IPS DF 6.9 (cell line): ENCODE results near the gene ITGB5.

Experiments used
- DNase-seq: peaks from one replicate; pipeline ENCODE4 v3.0.0-alpha.2; 2013; ENCODE audit warnings: low read depth, low spot score
- H3K27ac ChIP-seq: one replicate; pipeline ENCODE4 v1.5.1; 2013; ENCODE audit warnings: low read length, control low read depth
- H3K27me3 ChIP-seq: 2 replicates; pipeline ENCODE4 v1.6.1; 2013; ENCODE audit warnings: mild to moderate bottlenecking, low read length; ENCODE audit not compliant: control insufficient read depth, insufficient read depth
- H3K36me3 ChIP-seq: 2 replicates; pipeline ENCODE4 v1.6.1; 2013; ENCODE audit warnings: low read length; ENCODE audit not compliant: control insufficient read depth, insufficient read depth
- H3K4me1 ChIP-seq: 2 replicates; pipeline ENCODE4 v1.6.1; 2013; ENCODE audit warnings: low read length; ENCODE audit not compliant: control insufficient read depth, insufficient read depth
- H3K4me3 ChIP-seq: 2 replicates; pipeline ENCODE4 v1.5.1; 2013; ENCODE audit warnings: mild to moderate bottlenecking, low read length
- H3K9me3 ChIP-seq: 2 replicates; pipeline ENCODE4 v1.6.1; 2013; ENCODE audit warnings: low read length, inconsistent platforms; ENCODE audit not compliant: control insufficient read depth, insufficient read depth
- WGBS: extraction: QIAGEN DNeasy Blood & Tissue Kit; methylation state at CpG from one replicate; pipeline ENCODE4 v1.1.7; 2013; ENCODE audit warnings: mixed read lengths, missing lambda C conversion rate; ENCODE audit not compliant: insufficient read length, insufficient coverage; 5-methylcytosine and 5-hydroxymethylcytosine counted together

ITGB5 gene

GRCh38 chr3:124920718-124921117 lies 33.6 kb upstream of the ITGB5 start:
- Histone ChIP-seq H3K27ac (no peak overlapping the region), H3K36me3 (no peaks in the 10 kb centered on the region), H3K4me3 (no peak overlapping the region), H3K27me3 (no peaks in the 10 kb centered on the region), H3K9me3 (no peaks in the 10 kb centered on the region), H3K4me1 (no peaks in the 10 kb centered on the region)
- DNase-seq: no peak
- no CpG with 5 or more reads among the region's 5 CpGs for WGBS

DNA sequence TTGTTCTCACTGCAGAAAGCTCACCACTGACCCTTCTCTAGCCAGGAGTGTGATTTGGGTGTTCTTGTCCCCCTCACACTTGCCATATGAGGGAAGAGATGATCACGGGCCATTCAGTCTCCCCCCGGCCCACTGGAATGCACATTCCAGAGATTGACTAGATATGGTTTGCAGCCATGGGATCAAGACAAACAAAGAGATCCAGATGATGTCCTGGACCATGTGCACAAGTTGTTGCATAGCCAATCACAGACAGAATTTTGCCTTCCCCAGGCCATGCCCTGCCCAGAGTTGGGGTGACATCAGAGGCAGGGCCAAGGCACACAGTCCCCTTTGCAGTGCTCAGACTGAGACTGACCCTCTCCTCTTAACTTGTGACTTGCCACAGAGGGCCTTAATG lies 32.6 kb upstream of the ITGB5 start:
- WGBS: no CpG with 5 or more reads among the region's 2 CpGs
- H3K27me3 ChIP-seq: no peaks in the 10 kb centered on the region
- no peaks in the 10 kb centered on the region for H3K4me1 ChIP-seq
- no peaks in the 10 kb centered on the region for H3K9me3 ChIP-seq
- no peak overlapping the region for H3K4me3 ChIP-seq
- H3K27ac ChIP-seq: no peak overlapping the region
- H3K36me3 ChIP-seq: no peaks in the 10 kb centered on the region
- no peak for DNase-seq

DNA sequence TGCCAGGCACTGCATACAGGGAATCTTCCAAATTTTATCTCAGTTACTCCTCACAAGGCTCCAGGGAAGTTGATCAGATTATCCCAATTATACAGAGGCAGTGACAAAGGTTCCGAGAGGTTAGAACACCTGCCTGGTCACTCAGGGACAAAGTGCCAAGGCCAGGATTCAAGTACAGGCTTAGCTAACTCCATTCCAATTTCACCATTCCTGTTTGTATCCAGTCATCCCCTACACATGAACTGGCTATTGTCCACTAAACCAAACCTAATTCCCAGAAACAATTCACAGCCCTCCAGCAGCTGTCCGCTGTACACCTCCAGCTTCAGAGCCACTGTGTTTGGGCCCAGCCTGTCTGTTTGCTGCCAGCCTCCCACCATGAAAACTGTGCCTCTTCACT lies 31.4 kb upstream of the ITGB5 start:
- Histone ChIP-seq H3K36me3 (no peaks in the 10 kb centered on the region), H3K4me3 (no peak overlapping the region), H3K9me3 (no peaks in the 10 kb centered on the region), H3K27ac (no peak overlapping the region), H3K4me1 (no peaks in the 10 kb centered on the region), H3K27me3 (no peaks in the 10 kb centered on the region)
- WGBS: no CpG with 5 or more reads among the region's 2 CpGs
- DNase-seq: no peak

- Histone ChIP-seq H3K4me1 (no peaks in the 10 kb centered on the region), H3K4me3 (no peak overlapping the region), H3K27me3 (no peaks in the 10 kb centered on the region), H3K9me3 (no peaks in the 10 kb centered on the region), H3K36me3 (no peaks in the 10 kb centered on the region), H3K27ac (no peak overlapping the region)
- WGBS: no CpG with 5 or more reads among the region's 8 CpGs
- DNase-seq: no peak
Observed at GRCh38 chr3:124916837-124917409, 29.8 kb upstream of the ITGB5 start.

DNA sequence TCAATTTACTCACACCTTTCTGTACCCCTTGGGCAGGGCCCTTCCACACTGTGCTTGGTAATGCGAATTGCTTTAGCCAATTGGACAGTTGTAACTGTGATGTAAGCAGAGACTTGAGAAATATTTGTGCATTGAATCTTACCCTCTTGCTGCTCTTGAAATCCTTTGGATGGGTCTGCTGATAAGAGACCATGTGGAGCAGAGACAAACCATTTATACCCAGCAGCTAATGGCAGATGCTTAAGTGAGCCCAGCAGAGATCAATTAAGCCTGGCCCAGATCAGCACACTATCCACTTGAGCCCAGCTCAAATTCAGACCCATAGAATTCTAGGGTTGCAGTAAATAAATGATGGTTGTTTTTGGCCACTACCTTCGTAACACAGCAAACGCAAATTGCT lies 28.1 kb upstream of the ITGB5 start:
- Histone ChIP-seq H3K36me3 (no peaks in the 10 kb centered on the region), H3K4me1 (0 out of 2 replicates have a peak, but pooled peaks cover 1% of the 10 kb centered on the region), H3K27ac (no peak overlapping the region), H3K27me3 (no peaks in the 10 kb centered on the region), H3K4me3 (no peak overlapping the region), H3K9me3 (no peaks in the 10 kb centered on the region)
- no CpG with 5 or more reads among the region's 3 CpGs for WGBS
- DNase-seq: no peak

DNA sequence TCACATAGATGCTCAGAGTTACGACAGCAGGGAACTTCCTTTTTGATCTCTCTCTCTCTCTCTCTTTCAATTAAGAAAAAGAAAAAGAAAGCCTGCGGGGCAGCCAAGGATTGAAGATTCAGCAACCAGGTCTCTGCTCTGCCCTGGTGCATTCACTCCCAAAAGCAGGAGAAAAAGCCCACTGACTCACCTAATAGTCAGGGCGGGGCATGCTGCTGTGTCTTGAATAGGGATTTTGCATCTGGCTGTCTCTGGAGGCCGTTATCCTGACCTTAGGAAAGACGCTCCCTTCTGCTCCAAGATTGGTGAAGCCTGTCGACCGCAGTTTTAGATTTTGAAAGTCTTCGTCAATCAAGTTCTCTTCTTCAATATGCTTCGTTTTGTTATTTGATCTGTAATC lies 20.8 kb upstream of the ITGB5 start:
- no peaks in the 10 kb centered on the region for H3K27me3 ChIP-seq
- no peaks in the 10 kb centered on the region for H3K36me3 ChIP-seq
- no peak overlapping the region for H3K4me3 ChIP-seq
- no peaks in the 10 kb centered on the region for H3K9me3 ChIP-seq
- no CpG with 5 or more reads among the region's 9 CpGs for WGBS
- no peak overlapping the region for H3K27ac ChIP-seq
- DNase-seq: no peak
- H3K4me1 ChIP-seq: 0 out of 2 replicates have a peak, but pooled peaks cover 1% of the 10 kb centered on the region

DNA sequence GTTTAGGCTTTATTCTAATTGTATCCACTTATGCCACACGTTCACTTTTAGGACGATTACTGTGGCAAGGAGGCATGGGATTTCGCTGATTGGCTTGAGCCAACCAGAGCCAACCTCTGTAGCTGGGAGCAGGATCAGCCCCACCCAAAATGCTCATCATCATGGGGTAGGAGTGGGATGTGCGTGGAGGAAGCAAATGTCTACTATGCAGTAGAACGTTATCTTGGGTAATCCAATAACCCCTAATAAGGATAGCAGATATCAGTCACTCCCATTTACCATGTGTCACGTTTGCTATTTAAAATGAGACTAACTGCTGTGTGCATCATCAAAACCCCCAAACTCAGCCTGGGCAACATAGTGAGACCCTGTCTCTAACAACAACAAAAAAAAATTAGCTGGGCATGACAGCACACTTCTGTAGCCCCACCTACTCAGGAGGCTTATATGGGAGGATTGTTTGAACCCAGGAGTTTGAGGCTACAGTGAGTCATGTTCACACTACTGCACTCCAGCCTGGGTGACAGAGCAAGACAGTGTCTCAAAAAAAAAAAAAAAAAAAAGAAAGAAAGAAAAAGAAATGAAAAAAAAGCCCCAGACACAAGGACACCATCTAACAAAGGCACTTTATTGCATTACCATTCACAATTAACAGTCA lies 17.8 kb upstream of the ITGB5 start:
- no CpG with 5 or more reads among the region's 6 CpGs for WGBS
- H3K9me3 ChIP-seq: no peaks in the 10 kb centered on the region
- no peaks in the 10 kb centered on the region for H3K36me3 ChIP-seq

GRCh38 chr3:124903896-124904834 lies 17.0 kb upstream of the ITGB5 start:
- H3K27me3 ChIP-seq: no peaks in the 10 kb centered on the region
- no peak overlapping the region for H3K4me3 ChIP-seq
- no peak overlapping the region for H3K27ac ChIP-seq
- no peaks in the 10 kb centered on the region for H3K36me3 ChIP-seq
- H3K9me3 ChIP-seq: no peaks in the 10 kb centered on the region
- DNase-seq: no peak
- no CpG with 5 or more reads among the region's 1 CpG for WGBS
- H3K4me1 ChIP-seq: no peaks in the 10 kb centered on the region

More for the DNA sequence above, 17.8 kb upstream of the ITGB5 start:
- H3K27me3 ChIP-seq: no peaks in the 10 kb centered on the region
- H3K4me1 ChIP-seq: no peaks in the 10 kb centered on the region
- DNase-seq: no peak
- no peak overlapping the region for H3K27ac ChIP-seq
- H3K4me3 ChIP-seq: no peak overlapping the region

- no peaks in the 10 kb centered on the region for H3K9me3 ChIP-seq
- no CpG with 5 or more reads among the region's 1 CpG for WGBS
- H3K36me3 ChIP-seq: no peaks in the 10 kb centered on the region
- no peaks in the 10 kb centered on the region for H3K4me1 ChIP-seq
- H3K27me3 ChIP-seq: no peaks in the 10 kb centered on the region
- no peak overlapping the region for H3K4me3 ChIP-seq
- DNase-seq: no peak
- H3K27ac ChIP-seq: no peak overlapping the region
Observed at GRCh38 chr3:124896824-124897526, 9.8 kb upstream of the ITGB5 start.

GRCh38 chr3:124895756-124896155 lies 8.6 kb upstream of the ITGB5 start:
- WGBS: no CpG with 5 or more reads among the region's 7 CpGs
- Histone ChIP-seq H3K9me3 (no peaks in the 10 kb centered on the region), H3K27me3 (no peaks in the 10 kb centered on the region), H3K36me3 (no peaks in the 10 kb centered on the region), H3K4me3 (no peak overlapping the region), H3K4me1 (no peaks in the 10 kb centered on the region), H3K27ac (no peak overlapping the region)
- DNase-seq: no peak
